ENCODE results near the gene FOLR3.

DNA sequence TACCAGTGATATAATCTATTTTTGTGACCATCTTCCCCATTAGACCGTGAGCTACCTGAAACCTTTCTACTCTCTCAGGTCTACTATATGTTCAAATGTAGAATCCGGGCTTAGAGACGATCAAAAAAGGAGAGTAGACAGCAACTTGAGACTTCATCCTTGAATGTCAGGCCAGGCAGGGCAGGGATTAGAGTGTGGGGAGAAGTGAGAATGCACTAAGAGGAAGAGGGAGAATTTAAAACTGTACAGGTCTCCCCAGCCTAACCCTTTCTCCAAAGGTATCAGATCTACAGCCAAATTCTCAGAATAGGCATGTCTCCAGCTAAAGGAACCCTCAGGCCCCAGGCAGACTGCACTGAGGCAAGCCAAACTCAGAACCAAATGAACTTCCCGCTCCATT is 33.4 kb upstream of the FOLR3 start:
- no peak for TF ChIP-seq SP1 (IDR thresholded peaks at IDR 0.05; ENCODE audit: low read depth)
- TF ChIP-seq POLR2AphosphoS5 (IDR thresholded peaks at IDR 0.05; ENCODE audit: low read depth, low read length) = no peak
- TF ChIP-seq, protein P1, sequence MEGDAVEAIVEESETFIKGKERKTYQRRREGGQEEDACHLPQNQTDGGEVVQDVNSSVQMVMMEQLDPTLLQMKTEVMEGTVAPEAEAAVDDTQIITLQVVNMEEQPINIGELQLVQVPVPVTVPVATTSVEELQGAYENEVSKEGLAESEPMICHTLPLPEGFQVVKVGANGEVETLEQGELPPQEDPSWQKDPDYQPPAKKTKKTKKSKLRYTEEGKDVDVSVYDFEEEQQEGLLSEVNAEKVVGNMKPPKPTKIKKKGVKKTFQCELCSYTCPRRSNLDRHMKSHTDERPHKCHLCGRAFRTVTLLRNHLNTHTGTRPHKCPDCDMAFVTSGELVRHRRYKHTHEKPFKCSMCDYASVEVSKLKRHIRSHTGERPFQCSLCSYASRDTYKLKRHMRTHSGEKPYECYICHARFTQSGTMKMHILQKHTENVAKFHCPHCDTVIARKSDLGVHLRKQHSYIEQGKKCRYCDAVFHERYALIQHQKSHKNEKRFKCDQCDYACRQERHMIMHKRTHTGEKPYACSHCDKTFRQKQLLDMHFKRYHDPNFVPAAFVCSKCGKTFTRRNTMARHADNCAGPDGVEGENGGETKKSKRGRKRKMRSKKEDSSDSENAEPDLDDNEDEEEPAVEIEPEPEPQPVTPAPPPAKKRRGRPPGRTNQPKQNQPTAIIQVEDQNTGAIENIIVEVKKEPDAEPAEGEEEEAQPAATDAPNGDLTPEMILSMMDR (IDR thresholded peaks at IDR 0.05 in 2 of 3, conservative IDR thresholded peaks at IDR 0.05 in 1 of 3; ENCODE audit: borderline replicate concordance in 1 of 3, insufficient read depth in 1 of 3, low read depth in 2 of 3, low read length in 2 of 3) = no peak
- TF ChIP-seq, protein P2, sequence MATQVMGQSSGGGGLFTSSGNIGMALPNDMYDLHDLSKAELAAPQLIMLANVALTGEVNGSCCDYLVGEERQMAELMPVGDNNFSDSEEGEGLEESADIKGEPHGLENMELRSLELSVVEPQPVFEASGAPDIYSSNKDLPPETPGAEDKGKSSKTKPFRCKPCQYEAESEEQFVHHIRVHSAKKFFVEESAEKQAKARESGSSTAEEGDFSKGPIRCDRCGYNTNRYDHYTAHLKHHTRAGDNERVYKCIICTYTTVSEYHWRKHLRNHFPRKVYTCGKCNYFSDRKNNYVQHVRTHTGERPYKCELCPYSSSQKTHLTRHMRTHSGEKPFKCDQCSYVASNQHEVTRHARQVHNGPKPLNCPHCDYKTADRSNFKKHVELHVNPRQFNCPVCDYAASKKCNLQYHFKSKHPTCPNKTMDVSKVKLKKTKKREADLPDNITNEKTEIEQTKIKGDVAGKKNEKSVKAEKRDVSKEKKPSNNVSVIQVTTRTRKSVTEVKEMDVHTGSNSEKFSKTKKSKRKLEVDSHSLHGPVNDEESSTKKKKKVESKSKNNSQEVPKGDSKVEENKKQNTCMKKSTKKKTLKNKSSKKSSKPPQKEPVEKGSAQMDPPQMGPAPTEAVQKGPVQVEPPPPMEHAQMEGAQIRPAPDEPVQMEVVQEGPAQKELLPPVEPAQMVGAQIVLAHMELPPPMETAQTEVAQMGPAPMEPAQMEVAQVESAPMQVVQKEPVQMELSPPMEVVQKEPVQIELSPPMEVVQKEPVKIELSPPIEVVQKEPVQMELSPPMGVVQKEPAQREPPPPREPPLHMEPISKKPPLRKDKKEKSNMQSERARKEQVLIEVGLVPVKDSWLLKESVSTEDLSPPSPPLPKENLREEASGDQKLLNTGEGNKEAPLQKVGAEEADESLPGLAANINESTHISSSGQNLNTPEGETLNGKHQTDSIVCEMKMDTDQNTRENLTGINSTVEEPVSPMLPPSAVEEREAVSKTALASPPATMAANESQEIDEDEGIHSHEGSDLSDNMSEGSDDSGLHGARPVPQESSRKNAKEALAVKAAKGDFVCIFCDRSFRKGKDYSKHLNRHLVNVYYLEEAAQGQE (IDR thresholded peaks at IDR 0.05; ENCODE audit: low read depth) = no peak
- TF ChIP-seq POLR2A (IDR thresholded peaks at IDR 0.05; ENCODE audit: borderline replicate concordance, extremely low read depth, insufficient read depth, insufficient read length) = no peak
- no peak for TF ChIP-seq EGR1 (IDR thresholded peaks at IDR 0.05; ENCODE audit: low read depth)
- TF ChIP-seq, protein P3, sequence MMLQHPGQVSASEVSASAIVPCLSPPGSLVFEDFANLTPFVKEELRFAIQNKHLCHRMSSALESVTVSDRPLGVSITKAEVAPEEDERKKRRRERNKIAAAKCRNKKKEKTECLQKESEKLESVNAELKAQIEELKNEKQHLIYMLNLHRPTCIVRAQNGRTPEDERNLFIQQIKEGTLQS (IDR thresholded peaks at IDR 0.05) = no peak
- no peak for TF ChIP-seq SRF (IDR thresholded peaks at IDR 0.05; ENCODE audit: low read depth)
- no peak for TF ChIP-seq SIN3A (IDR thresholded peaks at IDR 0.05; ENCODE audit: low read depth)
- TF ChIP-seq RAD21 (IDR thresholded peaks at IDR 0.05; ENCODE audit: low read depth) = no peak

All from HCT116 (cell line).